Measurements from ENCODE around the gene APLP1.

GRCh38 chr19:35832054-35832453 is 36.3 kb upstream of the APLP1 start:
- no peak for TF ChIP-seq CTCF (IDR thresholded peaks at IDR 0.05; ENCODE audit: low read depth, low read length, missing input control)
- no peak for TF ChIP-seq YY1 (IDR thresholded peaks at IDR 0.05)
- no peak for TF ChIP-seq REST (IDR thresholded peaks at IDR 0.05)
- no peak for TF ChIP-seq HNF4G (IDR thresholded peaks at IDR 0.05)
- TF ChIP-seq TAF1 (conservative IDR thresholded peaks at IDR 0.05): no peak

All from liver (tissue), 3 donors.